Spleen (tissue), 11 donors: Measurements from ENCODE around the gene DHFR2. TPM values are rescaled to one million over a fixed set of nuclear protein-coding genes. Genes with fewer than 3 reads are reported as not detected.

Experiments
- DNase-seq: peaks from one replicate; pipeline ENCODE4 v3.0.0-alpha.2; 2020
- H3K27ac ChIP-seq, 8 donors: fragments of 200-600 bp; sonication (generic) in 7 of 8; 1 replicate in 4 of 8; 2 replicates in 4 of 8; pipeline versions ENCODE4 v1.5.0 to v1.8.0; 2016 to 2021; ENCODE audit warnings: inconsistent platforms in 4 of 8, mild to moderate bottlenecking in 4 of 8, moderate library complexity in 1 of 8
- H3K27me3 ChIP-seq, 7 donors: fragments of 200-600 bp; sonication (generic) in 6 of 7; replicated peaks in 1 of 7; 1 replicate in 4 of 7; 2 replicates in 3 of 7; pipeline versions ENCODE4 v1.5.0 to v1.8.0; 2016 to 2021; ENCODE audit warnings: inconsistent platforms in 3 of 7, mild to moderate bottlenecking in 1 of 7
- H3K36me3 ChIP-seq, 6 donors: fragments of 200-600 bp; sonication (generic) in 5 of 6; 1 replicate in 4 of 6; 2 replicates in 2 of 6; pipeline versions ENCODE4 v1.5.0 to v1.8.0; 2016 to 2021; ENCODE audit warnings: inconsistent platforms in 2 of 6
- H3K4me1 ChIP-seq, 6 donors: fragments of 200-600 bp; sonication (generic) in 5 of 6; 1 replicate in 3 of 6; 2 replicates in 3 of 6; pipeline versions ENCODE4 v1.5.0 to v1.8.0; 2016 to 2021; ENCODE audit warnings: inconsistent platforms in 3 of 6
- H3K4me3 ChIP-seq, 8 donors: fragments of 200-600 bp; sonication (generic) in 7 of 8; 1 replicate in 4 of 8; 2 replicates in 4 of 8; pipeline versions ENCODE4 v1.5.0 to v1.8.0; 2016 to 2021; ENCODE audit warnings: inconsistent platforms in 4 of 8, mild to moderate bottlenecking in 4 of 8, moderate library complexity in 2 of 8
- H3K9me3 ChIP-seq, 8 donors: fragments of 200-600 bp; sonication (generic) in 7 of 8; 1 replicate in 4 of 8; 2 replicates in 4 of 8; pipeline versions ENCODE4 v1.5.0 to v1.8.0; 2016 to 2021; ENCODE audit warnings: inconsistent platforms in 4 of 8
- CTCF ChIP-seq, 11 experiments: fragments of 200-600 bp in 7 of 11; fragments of 450-650 bp in 4 of 11; sonication (generic) in 4 of 11; IDR thresholded peaks in 8 of 11; conservative IDR thresholded peaks in 3 of 11; 1 replicate in 7 of 11; 2 replicates in 4 of 11; pipeline versions ENCODE4 v1.4.0 to v1.8.0; 2016 to 2021; ENCODE audit warnings: antibody characterized with exemption in 11 of 11, inconsistent platforms in 4 of 11, mild to moderate bottlenecking in 1 of 11
- POLR2A ChIP-seq, 3 donors: fragments of 450-650 bp; IDR thresholded peaks; one replicate each; pipeline ENCODE4 v1.5.1; 2017; ENCODE audit warnings: antibody characterized with exemption in 3 of 3, mild to moderate bottlenecking in 1 of 3
- POLR2AphosphoS5 ChIP-seq, 3 donors: sonication (generic); formaldehyde crosslinking; IDR thresholded peaks; one replicate each; pipeline ENCODE4 v1.5.1; 2017; ENCODE audit warnings: antibody characterized with exemption in 3 of 3
- WGBS, 5 donors: extraction: QIAGEN DNeasy Blood & Tissue Kit in 3 of 5; methylation state at CpG; one replicate each; pipeline versions ENCODE4 v1.1.5 to v1.1.7; 2013 to 2018; 5-methylcytosine and 5-hydroxymethylcytosine counted together
- intact Hi-C: fragments of 100-400 bp; cut with DNase I; formaldehyde crosslinking; loops from one replicate; pipeline ENCODE4 v1.15.0; 2023; ENCODE audit warnings: low total_unique reads
- polyA plus RNA-seq, 3 donors: library from polyadenylated mRNA; stranded (reverse); fragments of 200-250 nt; gene quantifications; one replicate each; pipeline ENCODE4 v1.2.1, GENCODE V29; 2013
- total RNA-seq, 7 donors: library from RNA; depleted of rRNA in 3 of 7; stranded (reverse); fragments of >200 nt in 3 of 7; fragmentation: NEBNext Ultra II Directional in 4 of 7; extraction: Animal tissue kit (Norgen Biotek cat#: 25700) in 4 of 7; gene quantifications; one replicate each; pipeline versions ENCODE4 v1.1.0 to v1.2.1, GENCODE V29; 2016 to 2021
- donor health status: healthy with polysubstance abuse.
- donor health status: DM: no; HTN: no; CAD: no; lungs with moderate emphysema.
- donor health status: DM: no; HTN: no; CAD: no.
- donor health status: Bipolar disorder and iron deficiency.
- donor health status: healthy.
- donor health status: DM: no; HTN: no; CAD: no.
- donor health status: DM: yes; HTN: yes; CAD: no.

DHFR2 gene
- total and polyA plus RNA-seq, 10 donors: 1.7 to 9.6 (median 5.4) TPM

DNA sequence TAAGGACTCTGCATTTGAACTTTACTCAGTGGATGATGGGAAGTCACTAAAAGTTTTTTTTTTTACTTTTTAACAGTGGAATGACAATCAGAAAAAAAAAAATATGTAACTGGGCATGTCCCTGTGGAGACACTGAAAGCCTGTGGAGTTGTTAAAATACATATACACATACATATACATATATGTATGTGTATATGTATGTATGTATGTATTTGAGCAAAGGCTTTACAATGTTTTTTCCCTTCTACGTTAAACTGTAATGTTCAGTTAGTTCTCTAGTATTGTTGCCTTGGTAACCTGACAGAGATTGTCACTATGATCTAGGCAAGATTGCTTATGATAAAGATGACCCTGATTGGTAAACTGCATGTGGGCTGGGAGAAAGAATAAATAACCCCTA is 30.4 kb upstream of the DHFR2 start:
- 89 to 97% (median 92%) methylated on average over 1 of the region's 1 CpG for WGBS, 5 donors
- peaks cover 0 to 3% (median 0%) of the 10 kb centered on the region in 6 donors for H3K4me1 ChIP-seq
- no peak for DNase-seq
- intact Hi-C loops: no loop called here
- H3K36me3 ChIP-seq: peaks cover 0 to 99% (median 39%) of the 10 kb centered on the region in 6 donors
- H3K27me3 ChIP-seq: no peaks in the 10 kb centered on the region
- TF ChIP-seq POLR2A (IDR thresholded peaks at IDR 0.05) (no peak), POLR2AphosphoS5 (IDR thresholded peaks at IDR 0.05) (no peak), CTCF (IDR thresholded peaks at IDR 0.05 in 8 of 11, conservative IDR thresholded peaks at IDR 0.05 in 3 of 11) (no peak)
- H3K27ac ChIP-seq: no peak overlapping the region
- no peak overlapping the region for H3K4me3 ChIP-seq
- H3K9me3 ChIP-seq: no peaks in the 10 kb centered on the region

GRCh38 chr3:94092086-94092485 is 29.4 kb upstream of the DHFR2 start:
- H3K4me1 ChIP-seq: no peaks in the 10 kb centered on the region
- H3K4me3 ChIP-seq: no peak overlapping the region
- peaks cover 0 to 99% (median 31%) of the 10 kb centered on the region in 6 donors for H3K36me3 ChIP-seq
- H3K27me3 ChIP-seq: no peaks in the 10 kb centered on the region
- H3K9me3 ChIP-seq: no peaks in the 10 kb centered on the region
- intact Hi-C loops: no loop called here
- TF ChIP-seq CTCF (IDR thresholded peaks at IDR 0.05 in 8 of 11, conservative IDR thresholded peaks at IDR 0.05 in 3 of 11): no peak
- no peak for TF ChIP-seq POLR2AphosphoS5 (IDR thresholded peaks at IDR 0.05)
- TF ChIP-seq POLR2A (IDR thresholded peaks at IDR 0.05): no peak
- no peak for DNase-seq
- 75 to 96% (median 83%) methylated on average over 1 of the region's 1 CpG for WGBS, 5 donors
- peak overlapping the region in 1 of 8 donors; percentile 12 for H3K27ac ChIP-seq

DNA sequence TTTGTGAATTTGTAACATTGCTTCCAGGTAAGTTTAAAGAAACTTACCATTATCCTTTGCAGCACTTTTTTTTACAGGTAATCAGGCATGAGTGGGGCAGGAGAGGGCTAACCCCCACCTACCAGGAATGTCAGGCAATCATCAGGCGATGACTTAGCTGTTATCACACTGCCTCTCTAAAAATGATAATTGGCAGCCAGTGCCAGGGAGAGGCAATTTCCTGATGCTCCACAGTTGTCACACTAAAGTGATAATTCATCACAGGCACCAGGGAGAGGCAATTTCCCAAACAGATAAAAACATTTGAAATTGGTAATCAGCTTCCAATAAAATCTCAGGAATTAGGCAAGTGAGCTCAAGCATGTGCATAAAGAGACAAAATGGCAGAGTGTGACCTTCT is 26.4 kb upstream of the DHFR2 start:
- H3K27ac ChIP-seq: no peak overlapping the region
- TF ChIP-seq POLR2AphosphoS5 (IDR thresholded peaks at IDR 0.05): no peak
- no peak for TF ChIP-seq POLR2A (IDR thresholded peaks at IDR 0.05)
- no peak for TF ChIP-seq CTCF (IDR thresholded peaks at IDR 0.05 in 8 of 11, conservative IDR thresholded peaks at IDR 0.05 in 3 of 11)

DNA sequence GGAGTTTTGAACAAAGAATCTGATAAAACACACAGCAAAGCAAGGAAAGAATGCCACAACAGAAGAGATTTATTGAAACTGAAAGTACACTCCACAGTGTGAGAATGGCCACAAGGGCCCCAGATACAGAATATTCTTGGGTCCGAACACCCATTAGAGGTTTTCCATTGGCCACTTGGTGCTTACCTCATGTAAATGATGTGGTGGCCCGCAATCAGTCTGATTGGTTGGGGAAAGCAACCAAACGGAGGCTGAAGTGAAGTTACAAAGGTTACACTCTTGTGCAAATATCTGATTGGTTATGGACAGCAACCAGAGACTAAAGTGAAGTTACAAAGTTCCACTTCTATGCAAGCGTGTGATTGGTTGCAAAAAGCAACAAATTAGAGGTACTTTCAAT is 20.5 kb upstream of the DHFR2 start:
- Histone ChIP-seq H3K4me1 (peaks cover 0 to 28% (median 7%) of the 10 kb centered on the region in 6 donors), H3K4me3 (no peak overlapping the region), H3K9me3 (no peaks in the 10 kb centered on the region), H3K27ac (no peak overlapping the region), H3K36me3 (peaks cover 0 to 69% (median 15%) of the 10 kb centered on the region in 6 donors), H3K27me3 (no peaks in the 10 kb centered on the region)
- DNase-seq: no peak
- WGBS, 5 donors: 80 to 88% (median 83%) methylated on average over 4 of the region's 4 CpGs
- intact Hi-C loops: no loop called here
- TF ChIP-seq POLR2A (IDR thresholded peaks at IDR 0.05) (no peak), POLR2AphosphoS5 (IDR thresholded peaks at IDR 0.05) (no peak), CTCF (IDR thresholded peaks at IDR 0.05 in 8 of 11, conservative IDR thresholded peaks at IDR 0.05 in 3 of 11) (no peak)

More for the DNA sequence above, 26.4 kb upstream of the DHFR2 start:
- H3K9me3 ChIP-seq: no peaks in the 10 kb centered on the region
- 86 to 100% (median 91%) methylated on average over 1 of the region's 1 CpG for WGBS, 5 donors
- DNase-seq: no peak
- no peaks in the 10 kb centered on the region for H3K27me3 ChIP-seq
- H3K4me1 ChIP-seq: no peaks in the 10 kb centered on the region
- no peak overlapping the region for H3K4me3 ChIP-seq
- intact Hi-C loops: no loop called here
- peaks cover under 1 to 93% (median 20%) of the 10 kb centered on the region in 6 donors for H3K36me3 ChIP-seq
